NB4 (cell line): ENCODE measurements around the gene RPL12.

Source experiments
- DNase-seq: peaks from one replicate; pipeline ENCODE4 v3.0.0; 2010; ENCODE audit warnings: low read depth
- H3K4me3 ChIP-seq: one replicate; pipeline ENCODE4 v1.5.1; 2011; ENCODE audit warnings: mild to moderate bottlenecking, low read depth, low read length, moderate library complexity
- MYC ChIP-seq: IDR thresholded peaks from 2 replicates; pipeline ENCODE4 v1.6.1; 2011; ENCODE audit warnings: low read depth, low read length
- POLR2A ChIP-seq: IDR thresholded peaks from 2 replicates; pipeline ENCODE4 v1.6.1; 2011; ENCODE audit warnings: mild to moderate bottlenecking; ENCODE audit not compliant: insufficient read length; ENCODE audit errors: extremely low read depth
- TF ChIP-seq, protein P1 (sequence below): IDR thresholded peaks from one replicate; pipeline ENCODE4 v1.5.1; 2012; ENCODE audit warnings: low read depth, low read length
- TF ChIP-seq, protein P2 (sequence below): IDR thresholded peaks from 2 replicates; pipeline ENCODE4 v1.6.1; 2011; ENCODE audit warnings: low read depth, low read length

Gene RPL12

DNA sequence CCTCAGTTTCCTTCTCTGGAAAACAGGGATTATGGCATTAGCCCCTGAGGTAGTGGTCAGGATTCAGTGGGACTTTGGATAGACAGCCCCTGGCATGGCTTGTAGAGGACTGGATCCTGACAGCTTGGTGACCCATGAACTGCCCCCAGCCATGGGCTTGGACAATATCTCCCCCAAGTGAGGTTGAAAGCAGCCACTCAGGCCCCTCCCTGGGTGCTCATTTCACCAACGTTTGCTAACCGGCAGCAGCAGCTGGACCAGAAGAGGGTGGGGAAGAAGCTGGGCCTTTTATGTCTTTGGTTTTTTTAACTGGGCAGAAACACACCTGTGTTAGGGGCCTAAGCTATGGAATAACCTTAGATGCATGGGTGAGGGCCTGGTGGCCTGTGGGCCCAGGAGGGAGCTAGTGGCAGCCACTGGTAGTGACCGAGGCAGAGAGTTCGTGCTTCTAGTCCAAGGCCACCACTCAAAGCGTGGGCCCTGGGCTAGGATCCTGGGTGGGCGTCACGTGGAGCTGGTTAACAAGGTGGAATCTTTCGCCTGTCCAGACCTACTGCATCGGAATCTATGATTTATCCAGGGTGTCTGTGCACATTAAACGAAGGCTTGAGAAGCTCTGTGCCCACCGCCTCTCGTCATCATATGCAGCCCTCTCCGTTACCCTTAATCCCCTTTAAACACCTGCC is 52.3 kb downstream of the RPL12 start:
- no peak overlapping the region for H3K4me3 ChIP-seq
- no peak for DNase-seq
- no peak for TF ChIP-seq MYC

DNA sequence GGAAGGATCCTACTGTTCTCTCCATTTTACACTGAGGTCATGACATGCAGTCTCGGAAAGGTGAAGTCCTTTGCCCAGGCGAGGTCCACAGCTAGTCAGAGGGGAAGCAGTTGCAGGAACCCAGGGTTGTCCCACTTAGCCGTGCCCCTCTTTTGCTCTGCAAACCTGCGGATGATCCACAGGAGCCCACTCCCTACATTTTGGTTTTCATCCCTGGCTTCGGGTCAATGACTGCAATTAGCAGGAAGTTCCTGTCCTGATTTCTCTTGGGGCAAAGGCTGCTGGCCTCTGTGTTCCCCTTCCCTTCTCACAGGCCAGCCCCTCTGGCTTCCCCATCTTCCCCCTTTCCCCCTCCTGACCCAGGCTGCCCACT is 52.9 kb downstream of the RPL12 start:
- H3K4me3 ChIP-seq: no peak overlapping the region
- TF ChIP-seq, protein P1, sequence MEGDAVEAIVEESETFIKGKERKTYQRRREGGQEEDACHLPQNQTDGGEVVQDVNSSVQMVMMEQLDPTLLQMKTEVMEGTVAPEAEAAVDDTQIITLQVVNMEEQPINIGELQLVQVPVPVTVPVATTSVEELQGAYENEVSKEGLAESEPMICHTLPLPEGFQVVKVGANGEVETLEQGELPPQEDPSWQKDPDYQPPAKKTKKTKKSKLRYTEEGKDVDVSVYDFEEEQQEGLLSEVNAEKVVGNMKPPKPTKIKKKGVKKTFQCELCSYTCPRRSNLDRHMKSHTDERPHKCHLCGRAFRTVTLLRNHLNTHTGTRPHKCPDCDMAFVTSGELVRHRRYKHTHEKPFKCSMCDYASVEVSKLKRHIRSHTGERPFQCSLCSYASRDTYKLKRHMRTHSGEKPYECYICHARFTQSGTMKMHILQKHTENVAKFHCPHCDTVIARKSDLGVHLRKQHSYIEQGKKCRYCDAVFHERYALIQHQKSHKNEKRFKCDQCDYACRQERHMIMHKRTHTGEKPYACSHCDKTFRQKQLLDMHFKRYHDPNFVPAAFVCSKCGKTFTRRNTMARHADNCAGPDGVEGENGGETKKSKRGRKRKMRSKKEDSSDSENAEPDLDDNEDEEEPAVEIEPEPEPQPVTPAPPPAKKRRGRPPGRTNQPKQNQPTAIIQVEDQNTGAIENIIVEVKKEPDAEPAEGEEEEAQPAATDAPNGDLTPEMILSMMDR: no peak
- TF ChIP-seq MYC: no peak
- TF ChIP-seq, protein P2, sequence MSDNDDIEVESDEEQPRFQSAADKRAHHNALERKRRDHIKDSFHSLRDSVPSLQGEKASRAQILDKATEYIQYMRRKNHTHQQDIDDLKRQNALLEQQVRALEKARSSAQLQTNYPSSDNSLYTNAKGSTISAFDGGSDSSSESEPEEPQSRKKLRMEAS: no peak
- TF ChIP-seq POLR2A: no peak
- no peak for DNase-seq
